Activated gamma-delta T cell (primary cell): ENCODE measurements around the gene TSPAN3.

Source experiments
- DNase-seq: peaks from one replicate; lab custom pipeline; 2025; lab: John Stamatoyannopoulos, UW

The TSPAN3 gene

GRCh38 chr15:77053709-77054108 is 17.2 kb downstream of the TSPAN3 start:
- no peak for DNase-seq

GRCh38 chr15:77052556-77052955 is 18.4 kb downstream of the TSPAN3 start:
- no peak for DNase-seq

GRCh38 chr15:77048135-77048876 is 22.6 kb downstream of the TSPAN3 start:
- DNase-seq = no peak

GRCh38 chr15:77046704-77047412 is 24.1 kb downstream of the TSPAN3 start:
- no peak for DNase-seq

GRCh38 chr15:77045985-77046384 is 24.9 kb downstream of the TSPAN3 start:
- DNase-seq = no peak

GRCh38 chr15:77044228-77045042 is 26.5 kb downstream of the TSPAN3 start:
- no peak for DNase-seq

- no peak for DNase-seq
These were observed 27.7 kb downstream of the TSPAN3 start for GRCh38 chr15:77042955-77043920.

GRCh38 chr15:77042245-77042919 is 28.5 kb downstream of the TSPAN3 start:
- no peak for DNase-seq

- no peak for DNase-seq
These were observed 30.2 kb downstream of the TSPAN3 start for GRCh38 chr15:77040673-77041072.

GRCh38 chr15:77039848-77040247 is 31.1 kb downstream of the TSPAN3 start:
- DNase-seq = no peak

- DNase-seq = no peak
These were observed 31.7 kb downstream of the TSPAN3 start for GRCh38 chr15:77039217-77039533.

- no peak for DNase-seq
These were observed 32.3 kb downstream of the TSPAN3 start for GRCh38 chr15:77038312-77039216.

- no peak for DNase-seq
These were observed 33.3 kb downstream of the TSPAN3 start for GRCh38 chr15:77037388-77038209.

GRCh38 chr15:77036537-77037387 is 34.1 kb downstream of the TSPAN3 start:
- DNase-seq = no peak

- DNase-seq = no peak
These were observed 34.9 kb downstream of the TSPAN3 start for GRCh38 chr15:77035999-77036471.

GRCh38 chr15:77035584-77035983 is 35.3 kb downstream of the TSPAN3 start:
- DNase-seq = no peak

- DNase-seq = no peak
These were observed 36.0 kb downstream of the TSPAN3 start for GRCh38 chr15:77034695-77035489.
